ENCODE data around the gene NSD1.

Gene NSD1

GRCh38 chr5:177097016-177097985 is 36.3 kb upstream of the NSD1 start:
- no peak for DNase-seq

GRCh38 chr5:177098120-177098469 is 35.5 kb upstream of the NSD1 start:
- DNase-seq = no peak

- DNase-seq = no peak
These were observed 35.0 kb upstream of the NSD1 start for GRCh38 chr5:177098470-177099141.

GRCh38 chr5:177099422-177100093 is 34.0 kb upstream of the NSD1 start:
- DNase-seq = peak in 1 of 2 experiments; percentile 7

- no peak for DNase-seq
These were observed 32.9 kb upstream of the NSD1 start for GRCh38 chr5:177100714-177101121.

GRCh38 chr5:177103523-177104253 is 29.9 kb upstream of the NSD1 start:
- DNase-seq = peak in 1 of 2 experiments; percentile 16

- DNase-seq = no peak
These were observed 27.7 kb upstream of the NSD1 start for GRCh38 chr5:177105691-177106476.

- DNase-seq = no peak
These were observed 26.4 kb upstream of the NSD1 start for GRCh38 chr5:177107159-177107558.

GRCh38 chr5:177109810-177110209 is 23.8 kb upstream of the NSD1 start:
- no peak for DNase-seq

- peak; percentile 53 to 61 for DNase-seq
These were observed 21.7 kb upstream of the NSD1 start for GRCh38 chr5:177111720-177112394.

GRCh38 chr5:177112589-177113220 is 20.9 kb upstream of the NSD1 start:
- no peak for DNase-seq

- DNase-seq = peak; percentile 56 to 59
These were observed 19.8 kb upstream of the NSD1 start for GRCh38 chr5:177113566-177114424.

- DNase-seq = no peak
These were observed 16.8 kb upstream of the NSD1 start for GRCh38 chr5:177116631-177117373.

GRCh38 chr5:177117441-177118045 is 16.0 kb upstream of the NSD1 start:
- no peak for DNase-seq

GRCh38 chr5:177122566-177122965 is 11.0 kb upstream of the NSD1 start:
- no peak for DNase-seq

GRCh38 chr5:177123789-177124485 is 9.6 kb upstream of the NSD1 start:
- DNase-seq = no peak

- DNase-seq = no peak
These were observed 9.0 kb upstream of the NSD1 start for GRCh38 chr5:177124486-177124991.

GRCh38 chr5:177126771-177127170 is 6.8 kb upstream of the NSD1 start:
- no peak for DNase-seq
